GM18867 (cell line): ENCODE measurements around the gene LHX3.

Experiments
- ATAC-seq: cut with Tn5 transposase; IDR thresholded peaks from one replicate; pipeline ENCODE4 v1.9.1; 2021; ENCODE audit warnings: mild to moderate bottlenecking, moderate library complexity; ENCODE audit not compliant: unreplicated experiment

Gene LHX3

GRCh38 chr9:136194540-136194939 is 10.4 kb downstream of the LHX3 start:
- no peak for ATAC-seq

- ATAC-seq, result no peak
Measured at GRCh38 chr9:136193891-136194279, 11.0 kb downstream of the LHX3 start.

DNA sequence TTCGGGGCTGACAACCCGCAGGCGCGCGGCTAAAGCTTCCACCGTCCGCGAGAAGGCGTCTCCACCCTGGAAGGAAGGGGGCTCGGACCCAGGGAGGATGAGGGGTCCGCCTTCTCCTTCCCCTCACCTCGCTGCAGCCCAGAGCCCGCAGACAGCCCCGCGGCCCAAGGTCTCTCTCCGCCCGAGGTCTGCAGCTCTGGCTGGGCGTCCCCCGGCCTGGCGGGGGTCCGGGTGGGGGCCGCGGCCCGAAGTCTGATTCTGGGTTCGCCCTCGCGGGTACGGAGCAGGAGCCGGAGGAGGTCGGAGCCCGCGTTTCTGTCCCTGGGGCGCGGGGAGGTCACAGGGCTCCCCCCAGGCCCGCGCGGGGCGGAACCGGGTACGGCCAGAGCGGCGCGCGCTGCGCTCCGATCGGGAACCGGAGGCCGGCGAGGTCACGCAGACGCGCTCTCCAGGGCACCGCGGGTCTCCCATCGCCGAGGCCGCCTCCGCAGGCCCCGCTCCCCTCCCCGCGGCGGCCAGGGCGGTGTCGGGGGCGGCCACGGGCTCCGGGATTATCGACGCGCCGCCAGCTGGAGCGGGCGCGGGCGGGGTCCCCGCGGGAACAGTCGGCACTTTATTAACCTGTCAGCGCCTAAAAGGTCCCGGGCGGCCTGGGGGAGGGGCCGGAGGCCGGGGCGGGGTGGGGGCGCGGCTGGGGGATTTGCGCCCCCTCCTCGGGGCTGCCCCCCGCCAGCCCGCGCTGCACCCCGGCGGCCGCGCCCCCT is 11.6 kb downstream of the LHX3 start:
- ATAC-seq, result no peak

GRCh38 chr9:136192289-136193126 is 12.4 kb downstream of the LHX3 start:
- ATAC-seq, result no peak

DNA sequence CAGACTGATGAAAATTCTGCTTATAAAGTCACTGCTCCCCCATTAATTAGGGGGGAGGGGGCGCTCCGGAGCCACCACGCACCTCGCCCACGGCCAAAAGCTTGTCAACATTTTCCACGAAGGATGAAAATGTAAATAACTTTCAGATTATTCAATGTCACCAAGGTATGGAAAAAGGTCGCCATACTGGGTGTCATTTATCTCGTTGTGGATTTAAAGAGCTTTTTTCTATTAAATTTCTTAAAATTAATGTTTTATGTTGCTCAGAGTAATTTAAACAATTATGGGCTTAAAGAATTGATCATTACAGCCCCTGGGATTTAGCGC is 13.0 kb downstream of the LHX3 start:
- ATAC-seq, result no peak

DNA sequence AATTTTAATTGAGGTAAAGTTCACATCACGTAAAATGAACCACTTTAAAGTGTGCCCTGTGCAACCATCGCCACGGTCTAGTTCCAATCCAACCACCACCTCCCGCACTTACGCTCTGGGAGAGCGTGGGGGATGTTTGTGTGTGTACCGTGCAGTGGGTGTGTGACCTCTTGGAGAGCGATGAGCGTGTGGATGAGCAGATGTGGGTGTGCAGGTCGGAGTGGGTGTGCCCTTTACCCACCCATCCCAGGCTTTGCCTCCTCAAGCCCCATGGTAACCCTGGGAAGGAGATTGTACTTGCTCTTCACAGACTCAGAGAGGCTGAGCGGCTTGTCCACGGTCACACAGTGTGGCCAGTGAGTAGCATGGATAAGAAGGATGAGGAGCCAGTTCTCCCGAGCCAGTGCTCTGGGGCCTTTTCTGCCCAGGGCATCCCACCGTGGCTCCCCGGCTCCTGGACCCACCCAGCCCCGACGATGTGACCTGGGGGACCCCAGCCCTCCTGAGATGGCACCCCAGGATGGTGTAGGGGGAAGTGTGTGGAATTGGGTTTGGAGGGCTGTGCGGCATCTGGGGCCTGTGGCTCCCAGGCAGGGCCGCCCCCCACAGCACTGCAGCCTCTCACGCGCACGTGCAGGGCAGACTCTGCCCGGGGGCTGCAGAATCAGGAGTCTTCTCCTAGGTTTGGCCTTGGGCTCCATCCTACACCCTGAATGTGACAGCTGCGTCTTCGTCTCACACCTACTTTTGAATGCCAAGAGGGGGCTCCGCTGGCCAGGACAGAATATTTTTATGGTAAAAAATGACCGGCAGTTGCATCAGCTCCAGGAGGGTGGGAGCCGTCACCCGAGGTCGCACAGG is 13.6 kb downstream of the LHX3 start:
- no peak for ATAC-seq

DNA sequence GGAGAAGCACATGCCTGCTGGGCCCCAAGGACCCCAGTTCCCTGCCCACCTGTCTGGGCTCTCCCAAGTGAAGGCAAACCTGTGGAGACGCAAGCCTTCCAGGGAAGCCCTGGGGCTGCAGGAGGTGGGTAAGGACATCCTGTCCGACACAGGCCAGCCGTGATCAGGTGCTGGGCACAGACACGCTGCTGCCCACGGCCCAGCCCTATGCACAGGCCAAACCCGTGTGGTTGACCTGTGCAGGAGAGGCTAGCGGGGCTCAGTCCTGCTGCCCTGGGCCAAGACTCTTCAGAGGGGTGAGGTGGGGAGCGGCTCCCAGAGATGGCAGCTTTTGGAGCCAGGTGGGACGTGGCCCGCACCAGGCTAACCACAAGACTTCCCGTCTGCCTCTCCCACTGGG is 14.3 kb downstream of the LHX3 start:
- ATAC-seq, result no peak

- no peak for ATAC-seq
Measured at GRCh38 chr9:136190237-136190601, 14.7 kb downstream of the LHX3 start.

DNA sequence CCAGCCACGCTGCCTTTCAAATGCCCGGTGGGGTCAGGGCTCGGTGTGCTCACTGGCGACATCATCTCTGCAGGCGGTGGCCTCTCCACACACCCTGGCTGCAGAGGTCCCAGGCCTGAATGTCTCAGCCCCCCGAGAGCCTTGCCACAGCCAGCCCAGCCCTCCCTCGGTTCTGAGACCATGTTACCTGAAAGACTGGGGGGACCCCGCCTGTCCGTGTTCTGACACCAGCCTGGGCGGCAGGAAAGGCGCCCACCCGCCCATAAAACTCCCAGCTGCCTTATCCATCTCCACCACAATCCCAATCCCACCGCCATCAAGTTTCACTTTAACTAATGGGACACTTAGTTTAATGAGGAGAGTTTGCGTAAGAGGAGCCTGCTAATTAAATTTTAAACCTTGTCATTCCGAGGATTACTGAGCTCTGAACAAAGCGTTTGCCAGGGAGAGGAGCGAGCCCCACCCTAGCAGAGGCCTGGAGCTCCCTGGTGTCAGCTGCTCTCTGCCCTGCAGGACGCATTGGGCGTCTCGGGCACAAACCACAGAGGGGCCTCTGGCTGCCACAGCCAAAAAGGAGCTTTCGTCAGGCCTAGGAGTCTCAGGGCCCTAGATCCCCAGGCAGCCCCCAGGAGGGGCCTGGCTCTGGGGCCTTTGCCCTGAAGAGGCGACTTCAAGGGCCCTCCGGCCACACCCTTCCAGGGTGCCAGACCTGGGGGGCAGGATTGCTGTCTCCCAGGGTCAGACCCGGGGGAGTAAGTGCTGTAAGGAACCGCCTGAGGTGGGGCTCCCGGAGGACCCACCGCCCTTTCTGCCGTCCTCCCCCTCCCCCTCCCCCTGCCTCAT is 15.3 kb downstream of the LHX3 start:
- no peak for ATAC-seq

DNA sequence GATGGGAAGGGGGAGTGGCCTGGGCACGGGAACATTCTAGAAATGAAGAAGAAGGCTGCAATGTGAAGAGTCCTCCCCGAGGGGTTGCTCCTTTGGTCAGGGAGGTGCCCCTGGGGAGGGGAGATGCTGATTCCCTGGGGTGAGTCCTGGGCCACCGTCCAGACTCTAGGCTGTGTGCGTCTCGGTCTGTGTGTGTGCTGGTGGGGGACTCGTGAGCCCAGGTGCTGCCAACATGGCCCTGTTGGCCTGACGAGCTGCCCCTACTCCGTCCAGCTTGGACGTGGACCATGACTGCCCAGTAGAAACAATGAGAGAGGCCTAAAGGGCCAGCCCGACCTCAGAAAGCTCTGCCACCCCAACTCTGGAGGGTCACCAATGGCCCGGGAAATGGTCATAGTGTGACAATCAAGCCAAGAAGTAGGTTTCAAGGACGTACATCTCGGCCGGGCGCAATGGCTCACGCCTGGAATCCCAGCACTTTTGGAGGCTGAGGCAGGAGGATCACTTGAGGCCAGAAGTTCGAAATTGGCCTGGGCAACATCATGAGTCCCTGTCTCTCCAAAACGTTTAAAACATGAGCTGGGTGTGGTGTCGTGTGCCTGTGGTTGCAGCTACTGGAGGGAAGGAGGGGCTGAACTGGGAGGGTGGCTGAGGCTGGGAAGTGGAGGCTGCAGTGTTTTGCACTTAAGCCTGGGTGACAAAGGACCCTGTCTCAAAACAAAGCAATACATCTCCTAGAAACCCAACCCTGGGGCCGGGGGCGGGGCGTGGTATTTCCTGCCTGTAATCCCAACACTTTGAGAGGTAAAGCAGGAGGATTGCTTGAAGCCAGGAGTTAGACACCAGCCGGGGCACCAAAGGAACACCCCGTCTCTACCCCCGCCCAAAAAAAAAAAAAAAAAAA is 17.0 kb downstream of the LHX3 start:
- no peak for ATAC-seq

- no peak for ATAC-seq
Measured at GRCh38 chr9:136187197-136187596, 17.7 kb downstream of the LHX3 start.

DNA sequence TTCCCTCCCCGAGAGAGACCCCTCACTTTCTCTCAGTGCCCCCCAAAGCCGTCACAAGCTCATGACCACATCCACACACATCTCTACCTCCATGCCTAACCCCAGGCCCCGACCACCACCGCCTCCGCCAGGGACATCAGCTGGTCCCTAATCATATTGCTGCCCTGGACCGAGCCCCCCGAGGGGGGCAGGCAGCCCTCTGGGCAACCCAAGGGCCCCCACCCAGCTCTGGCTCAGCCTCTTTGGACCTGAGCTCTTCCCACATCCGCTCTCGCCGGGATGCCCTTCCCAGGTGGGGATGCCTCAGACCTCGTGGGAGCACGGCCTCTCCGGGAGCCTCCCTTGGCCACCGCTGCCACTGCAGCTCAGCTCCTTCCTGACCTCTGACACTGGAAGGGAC is 18.5 kb downstream of the LHX3 start:
- no peak for ATAC-seq

DNA sequence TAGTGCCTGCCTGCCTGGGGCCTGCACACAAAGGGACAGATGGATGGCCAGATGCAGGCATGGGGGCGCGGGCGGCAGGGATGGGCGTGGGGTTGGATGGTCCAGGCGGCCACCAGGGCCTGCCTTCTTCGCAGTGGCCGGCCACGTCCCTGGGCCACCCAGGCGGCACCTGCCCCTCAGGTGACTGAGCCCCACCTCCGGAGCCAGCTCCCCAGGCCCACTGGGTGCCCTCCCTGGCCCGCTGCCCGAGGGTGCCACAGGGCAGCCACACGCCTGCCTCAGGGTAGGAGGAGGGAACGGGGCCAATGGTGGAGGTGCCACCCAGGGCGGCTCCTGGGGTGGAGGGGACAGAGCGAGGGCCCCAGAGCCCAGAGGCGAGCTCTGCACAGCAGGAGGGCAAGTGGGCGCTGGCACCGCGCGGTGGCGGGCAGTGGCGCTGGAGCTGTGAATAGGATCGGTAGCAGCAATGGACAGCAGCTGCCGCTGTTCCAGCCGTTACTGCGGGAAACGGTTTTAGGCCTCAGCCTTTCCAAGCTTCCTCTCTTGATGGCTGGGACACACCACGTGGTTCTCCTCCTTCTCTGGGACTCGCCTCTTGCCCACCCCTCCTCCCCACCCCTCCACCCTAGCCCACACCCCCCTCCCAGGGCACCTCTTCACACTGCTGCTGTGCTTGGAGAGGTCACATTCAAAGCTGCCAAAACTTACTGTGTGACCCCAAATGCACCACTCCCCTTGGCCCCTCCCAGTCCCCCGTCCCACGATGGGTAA is 19.1 kb downstream of the LHX3 start:
- no peak for ATAC-seq

DNA sequence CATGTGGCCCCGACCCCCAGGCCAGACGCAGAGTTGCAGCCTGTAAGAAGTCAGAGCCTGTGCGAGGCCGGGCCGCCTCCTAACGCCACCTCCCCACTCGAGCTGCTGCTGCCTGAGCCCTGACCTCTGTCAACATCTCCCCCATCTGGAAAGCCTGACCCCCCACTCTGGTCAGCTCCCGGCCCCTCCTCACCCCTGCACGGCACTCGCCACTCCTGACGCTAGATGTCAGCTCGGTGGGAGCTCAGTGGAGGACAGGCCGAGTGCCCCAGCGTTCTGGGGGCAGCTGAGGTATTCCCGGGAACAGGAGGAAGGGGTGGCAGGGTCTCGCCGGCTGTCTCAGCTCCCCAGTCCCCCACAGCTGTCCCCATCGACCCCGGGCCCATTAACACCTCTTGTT is 19.9 kb downstream of the LHX3 start:
- ATAC-seq, result no peak

GRCh38 chr9:136182850-136183422 is 22.0 kb downstream of the LHX3 start:
- ATAC-seq, result no peak

- ATAC-seq, result no peak
Measured at GRCh38 chr9:136182420-136182787, 22.5 kb downstream of the LHX3 start.

- no peak for ATAC-seq
Measured at GRCh38 chr9:136181784-136182419, 23.0 kb downstream of the LHX3 start.

DNA sequence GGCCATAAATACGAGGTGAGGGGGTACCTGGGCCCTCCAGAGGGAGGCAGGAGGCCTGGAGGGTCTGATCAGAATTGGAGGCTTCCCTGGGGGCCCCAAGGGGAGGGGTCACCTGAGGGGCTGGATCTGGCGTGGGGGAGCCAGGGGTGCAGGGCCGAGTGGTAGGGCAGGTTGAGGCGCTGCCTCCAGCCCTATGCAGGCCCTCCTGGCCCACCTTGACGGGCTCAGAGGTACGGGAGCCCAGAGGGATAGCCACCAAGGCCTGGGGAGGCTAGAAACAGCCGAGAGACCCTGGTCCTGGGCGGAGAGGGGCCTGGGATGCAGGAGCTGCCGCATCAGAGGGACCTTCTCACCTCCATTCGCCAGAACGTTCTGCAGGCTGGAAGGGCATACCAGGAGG is 24.3 kb downstream of the LHX3 start:
- ATAC-seq, result no peak
